ENCODE measurements around the gene CENPS. TPM values are rescaled to one million over a fixed set of nuclear protein-coding genes. Genes with fewer than 3 reads are reported as not detected.

Gene CENPS
- total and polyA plus RNA-seq, 2 of the 13 experiments (the other 11 are each of a cell fraction or from before 2014, with no cell fraction given) = 3.3 to 22.0 TPM

DNA sequence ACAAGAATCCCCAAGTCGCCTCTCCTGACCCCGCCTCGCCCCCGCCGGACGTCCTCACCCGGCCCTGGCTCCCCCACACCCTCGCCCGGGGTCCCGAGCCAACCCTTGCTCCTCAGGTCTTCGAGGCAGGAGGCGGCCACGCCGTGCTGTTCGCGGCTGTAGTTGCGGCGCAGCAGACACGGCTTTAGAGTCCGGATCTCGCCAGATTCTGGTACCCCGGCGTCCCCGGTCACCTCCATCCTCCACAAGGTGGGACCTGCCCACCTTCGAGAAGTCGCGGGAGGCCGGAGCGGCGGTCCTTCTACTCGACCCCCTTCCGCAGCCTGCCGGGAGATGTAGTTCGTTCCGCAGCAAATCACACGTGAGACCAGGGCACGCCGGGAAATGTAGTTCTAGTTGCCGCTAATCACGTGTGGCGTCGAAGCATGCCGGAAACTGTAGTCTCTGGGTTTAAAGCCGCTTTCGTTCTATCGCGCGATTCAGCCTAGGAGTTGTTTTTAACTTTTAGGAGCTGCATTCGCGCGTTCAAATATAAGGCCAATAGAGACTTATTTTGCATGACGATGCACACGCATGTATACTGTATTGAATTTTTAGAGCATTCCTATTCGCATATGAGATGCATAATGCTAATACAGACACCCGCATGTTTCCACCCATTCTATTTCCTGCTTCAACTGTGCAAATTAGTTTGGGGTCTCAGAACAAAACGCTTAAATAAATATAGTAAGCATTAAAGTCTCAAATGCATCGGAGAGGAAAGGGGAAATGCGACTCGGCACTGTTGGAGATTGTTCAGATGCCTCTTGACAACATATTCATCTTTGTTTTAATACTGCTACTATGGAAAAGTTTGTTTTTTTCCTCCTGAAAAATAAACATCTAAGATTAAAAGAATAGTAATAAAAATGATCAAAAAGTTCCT, 42.2 kb downstream of the CENPS start, which contains the start of gene DFFA (continued):
- TF ChIP-seq UBTF (CRISPR knock-in tag; IDR thresholded peaks at IDR 0.05) (peak; percentile 86), SRY (CRISPR knock-in tag; IDR thresholded peaks at IDR 0.05) (peak; percentile 61; the same call in 1 of the 2 replicates), FOSL1 (CRISPR knock-in tag; IDR thresholded peaks at IDR 0.05; ENCODE audit: borderline replicate concordance) (no peak), ZNF501 (CRISPR knock-in tag; IDR thresholded peaks at IDR 0.05) (peak; percentile 95), ZNF652 (CRISPR knock-in tag; IDR thresholded peaks at IDR 0.05; ENCODE audit: borderline replicate concordance, low read depth) (peak; percentile 48; the same call in 1 of the 2 replicates), MED1 (CRISPR knock-in tag; IDR thresholded peaks at IDR 0.05) (peak; percentile 60), RNF2 (conservative IDR thresholded peaks at IDR 0.05; ENCODE audit: low read depth) (peak; percentile 89), ZSCAN29 (CRISPR knock-in tag; conservative IDR thresholded peaks at IDR 0.05) (no peak), NFYB (CRISPR knock-in tag; IDR thresholded peaks at IDR 0.05) (peak; percentile 91), ZNF44 (CRISPR knock-in tag; IDR thresholded peaks at IDR 0.05) (no peak), ZBTB3 (CRISPR knock-in tag; IDR thresholded peaks at IDR 0.05; ENCODE audit: borderline replicate concordance, low read depth) (no peak), THAP11 (CRISPR knock-in tag; IDR thresholded peaks at IDR 0.05) (peak; percentile 100), CHCHD3 (CRISPR knock-in tag; IDR thresholded peaks at IDR 0.05) (no peak), EZH2 (conservative IDR thresholded peaks at IDR 0.05; ENCODE audit: low read depth, low read length) (no peak), HOXA3 (CRISPR knock-in tag; IDR thresholded peaks at IDR 0.05) (peak; percentile 93), ATF5 (CRISPR knock-in tag; IDR thresholded peaks at IDR 0.05; ENCODE audit: low read depth) (no peak), CREM (IDR thresholded peaks at IDR 0.05) (peak; percentile 99), CREM (CRISPR knock-in tag; IDR thresholded peaks at IDR 0.05) (no peak), TEAD2 (CRISPR knock-in tag; IDR thresholded peaks at IDR 0.05) (no peak), ZNF577 (CRISPR knock-in tag; IDR thresholded peaks at IDR 0.05; ENCODE audit: borderline replicate concordance, low read depth) (no peak), AFF4 (CRISPR knock-in tag; IDR thresholded peaks at IDR 0.05) (no peak), ZNF7 (CRISPR knock-in tag; IDR thresholded peaks at IDR 0.05) (no peak)
- TF ChIP-seq, protein P1, sequence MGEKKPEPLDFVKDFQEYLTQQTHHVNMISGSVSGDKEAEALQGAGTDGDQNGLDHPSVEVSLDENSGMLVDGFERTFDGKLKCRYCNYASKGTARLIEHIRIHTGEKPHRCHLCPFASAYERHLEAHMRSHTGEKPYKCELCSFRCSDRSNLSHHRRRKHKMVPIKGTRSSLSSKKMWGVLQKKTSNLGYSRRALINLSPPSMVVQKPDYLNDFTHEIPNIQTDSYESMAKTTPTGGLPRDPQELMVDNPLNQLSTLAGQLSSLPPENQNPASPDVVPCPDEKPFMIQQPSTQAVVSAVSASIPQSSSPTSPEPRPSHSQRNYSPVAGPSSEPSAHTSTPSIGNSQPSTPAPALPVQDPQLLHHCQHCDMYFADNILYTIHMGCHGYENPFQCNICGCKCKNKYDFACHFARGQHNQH (CRISPR knock-in tag; IDR thresholded peaks at IDR 0.05) = peak; percentile 83
